HG03432 (cell line): ENCODE measurements around the gene ANO10.
"Not testable (repeated sequence)": the region's sequence is repeated elsewhere in the genome, so short reads cannot be mapped to it uniquely, and the experiment has no call there.

Experiments used
- ATAC-seq: cut with Tn5 transposase; IDR thresholded peaks from one replicate; pipeline ENCODE4 v1.9.1; 2021; ENCODE audit warnings: mild to moderate bottlenecking, moderate library complexity; ENCODE audit not compliant: unreplicated experiment

The ANO10 gene

DNA sequence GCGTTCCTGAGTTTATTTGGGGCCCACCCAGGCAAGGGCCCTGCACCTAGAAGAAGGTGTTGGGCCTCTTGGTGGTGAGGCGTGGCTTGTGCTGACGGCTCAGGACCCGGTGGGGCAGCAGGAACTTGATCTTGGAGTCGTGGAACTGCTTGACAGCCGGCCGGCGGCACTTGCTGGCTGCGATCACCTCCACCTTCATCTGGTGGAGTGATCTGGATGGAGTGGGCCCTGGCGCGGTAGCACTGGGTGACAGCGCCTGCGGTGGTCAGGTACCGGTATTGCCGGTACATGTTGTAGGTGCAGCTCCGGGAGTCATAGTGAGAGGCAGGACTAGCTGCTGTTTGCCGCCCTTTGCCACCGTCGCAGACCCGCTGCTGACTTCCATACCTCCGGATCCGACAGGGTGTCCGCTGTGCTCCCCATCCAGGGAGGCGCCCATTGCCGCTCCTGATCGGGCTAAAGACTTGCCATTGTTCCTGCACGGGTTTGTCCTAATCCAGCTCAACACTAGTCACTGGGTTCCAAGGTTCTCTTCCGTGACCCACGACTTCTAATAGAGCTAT, 136.8 kb downstream of the ANO10 start:
- ATAC-seq: no peak

DNA sequence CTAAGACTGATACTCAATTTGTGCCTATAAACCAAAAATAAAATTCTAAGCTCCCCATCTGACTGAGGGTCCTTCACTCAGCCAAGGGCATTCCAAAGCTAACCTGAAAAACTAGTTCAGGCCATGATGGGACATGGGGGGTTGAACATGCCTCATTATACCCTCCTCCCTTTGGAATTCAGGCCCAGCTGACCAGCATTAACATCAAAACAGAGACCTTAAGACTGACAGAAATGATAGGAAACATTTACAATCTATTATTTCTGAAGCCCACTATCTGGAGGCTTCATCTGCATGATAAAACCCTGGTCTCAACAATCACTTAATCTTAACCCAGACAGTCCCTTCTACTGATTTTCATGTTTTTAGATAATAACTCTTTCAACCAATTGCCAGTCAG, 140.4 kb downstream of the ANO10 start:
- ATAC-seq: no peak

DNA sequence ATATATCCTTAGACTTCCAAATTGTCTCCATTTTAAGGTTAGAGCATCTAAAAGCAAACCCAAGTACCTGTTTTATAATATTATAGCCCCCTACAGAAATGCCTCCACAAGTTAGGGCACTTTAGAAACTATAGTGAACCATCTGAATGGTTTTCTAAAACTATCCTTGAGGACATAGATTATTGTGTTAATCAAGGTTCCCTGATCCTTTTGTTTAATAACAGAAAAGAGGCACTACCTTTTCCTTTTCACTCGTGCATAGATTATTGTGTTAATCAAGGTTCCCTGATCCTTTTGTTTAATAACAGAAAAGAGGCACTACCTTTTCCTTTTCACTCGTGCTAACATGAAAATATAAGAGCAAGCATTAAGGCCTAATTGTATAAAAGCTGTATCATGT, 143.0 kb downstream of the ANO10 start:
- not testable (repeated sequence) for ATAC-seq

DNA sequence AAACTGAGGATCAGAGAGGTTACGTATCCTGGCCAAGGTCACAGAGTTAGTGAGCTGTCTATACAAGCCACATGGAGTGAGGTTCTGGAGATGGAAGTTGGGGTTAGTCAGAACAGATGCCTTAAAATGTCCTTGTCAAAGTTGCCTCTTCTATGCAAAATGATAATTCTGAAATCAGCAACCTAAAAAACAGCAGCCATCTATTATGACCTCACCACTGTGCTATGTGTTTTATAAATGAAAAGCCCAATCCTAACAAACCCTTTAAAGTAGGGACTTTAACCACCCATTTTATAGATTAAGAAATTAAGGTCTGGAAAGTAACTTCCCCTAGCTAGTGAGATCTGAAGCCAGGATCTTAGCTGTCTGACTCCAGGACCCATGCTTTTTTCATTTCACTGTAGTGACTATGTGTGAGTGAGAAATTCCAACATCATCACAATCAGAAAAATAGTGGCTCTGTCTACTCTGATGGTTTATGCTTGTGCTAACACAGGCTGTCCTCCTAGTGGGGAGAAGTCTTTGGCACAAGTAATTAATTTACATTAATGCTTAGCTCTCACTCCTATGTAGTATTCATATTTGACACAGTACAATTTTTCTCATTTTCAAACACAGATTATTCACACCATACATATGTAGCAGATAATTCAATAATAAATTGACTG, 143.6 kb downstream of the ANO10 start:
- ATAC-seq: no peak

DNA sequence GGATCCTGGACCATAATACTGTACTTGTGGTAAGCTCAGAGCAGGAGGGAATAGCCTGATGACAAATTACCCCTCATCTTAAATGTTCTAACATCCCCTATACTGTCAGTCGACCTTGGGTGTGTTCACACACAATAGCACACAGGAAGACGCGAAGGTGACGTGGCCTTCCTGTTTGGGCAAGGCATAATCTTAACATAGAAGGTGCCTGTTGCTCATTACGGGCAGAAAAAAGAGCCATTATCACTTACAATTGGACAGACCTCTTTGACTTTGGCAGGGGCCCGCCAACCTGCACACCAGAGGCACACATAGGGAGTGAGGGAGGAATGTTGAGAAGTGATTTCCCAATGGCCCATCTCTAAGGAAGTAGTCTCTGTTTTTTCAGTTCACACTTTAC, 144.2 kb downstream of the ANO10 start:
- no peak for ATAC-seq

DNA sequence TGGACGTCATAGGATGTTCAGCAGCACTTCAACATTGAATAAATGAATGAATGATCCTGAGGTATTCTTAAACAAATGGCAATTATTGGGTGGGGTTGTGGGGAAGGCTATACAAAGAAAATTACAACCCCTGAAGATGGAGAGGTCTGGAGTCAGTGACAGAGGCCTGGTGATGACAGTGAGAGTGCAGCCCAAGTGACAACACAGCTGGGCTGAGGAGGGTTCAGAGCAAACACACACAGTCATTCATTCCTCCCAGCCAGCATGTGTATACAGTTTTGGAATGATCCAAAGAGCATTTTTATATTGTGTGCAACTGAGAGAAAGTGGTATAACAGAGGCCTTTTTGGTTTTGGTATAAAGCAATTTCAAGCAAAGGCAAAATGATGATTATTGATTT, 148.1 kb downstream of the ANO10 start:
- ATAC-seq: no peak

DNA sequence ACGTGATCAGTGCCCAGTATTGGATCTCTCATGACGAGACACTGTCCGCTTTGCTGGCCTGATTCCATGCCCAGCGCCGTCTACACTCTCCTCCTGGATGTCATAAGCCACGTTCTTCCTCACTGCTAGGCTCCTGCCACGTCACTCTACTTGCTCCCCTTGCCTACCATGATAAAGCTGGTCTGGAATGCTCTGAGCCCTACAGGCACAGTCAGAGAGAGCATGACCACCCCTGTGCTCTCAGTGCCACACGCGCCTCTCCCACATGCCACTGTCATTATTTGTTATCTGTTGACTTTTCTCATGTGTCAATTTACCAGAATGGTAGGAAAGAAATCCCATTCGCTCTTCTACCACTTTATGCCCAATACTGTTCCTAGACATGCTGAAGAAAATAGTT, 148.6 kb downstream of the ANO10 start:
- no peak for ATAC-seq

DNA sequence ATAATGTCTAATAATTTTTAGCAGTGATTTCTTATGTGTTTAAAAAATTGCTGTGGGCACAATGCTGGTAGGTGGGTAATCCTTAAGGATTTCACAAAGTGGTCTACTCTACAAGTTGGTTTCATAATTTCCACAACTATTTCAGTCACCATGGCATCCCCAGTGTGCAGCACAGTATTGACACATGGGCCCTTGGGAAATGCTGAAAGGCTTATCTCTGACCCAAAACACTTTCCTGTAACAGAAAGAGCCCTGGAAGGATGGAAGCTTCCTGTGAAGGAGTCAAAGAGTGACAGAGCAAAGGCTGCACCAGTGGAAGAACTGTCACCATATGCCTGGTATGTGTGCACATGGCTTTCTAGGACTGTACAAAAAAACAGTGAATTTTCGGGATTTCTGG, 153.7 kb downstream of the ANO10 start:
- ATAC-seq: no peak

DNA sequence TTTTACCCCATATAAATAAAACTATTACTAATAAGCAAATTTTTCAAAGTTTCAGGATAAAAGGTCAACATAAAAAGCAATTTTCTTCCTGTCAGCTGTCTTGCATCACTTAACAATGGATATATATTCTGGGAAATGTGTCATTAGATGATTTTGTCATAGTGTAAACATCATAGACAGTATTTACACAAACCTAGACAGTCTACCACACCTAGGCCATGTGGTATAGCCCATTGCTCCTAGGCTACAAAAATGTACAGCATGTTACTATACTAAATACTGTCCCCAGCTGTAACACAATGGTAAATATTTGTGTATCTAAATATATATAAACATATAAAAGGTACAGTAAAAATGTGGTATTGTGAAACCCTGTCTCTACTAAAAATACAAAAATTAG, 156.7 kb downstream of the ANO10 start:
- no peak for ATAC-seq

DNA sequence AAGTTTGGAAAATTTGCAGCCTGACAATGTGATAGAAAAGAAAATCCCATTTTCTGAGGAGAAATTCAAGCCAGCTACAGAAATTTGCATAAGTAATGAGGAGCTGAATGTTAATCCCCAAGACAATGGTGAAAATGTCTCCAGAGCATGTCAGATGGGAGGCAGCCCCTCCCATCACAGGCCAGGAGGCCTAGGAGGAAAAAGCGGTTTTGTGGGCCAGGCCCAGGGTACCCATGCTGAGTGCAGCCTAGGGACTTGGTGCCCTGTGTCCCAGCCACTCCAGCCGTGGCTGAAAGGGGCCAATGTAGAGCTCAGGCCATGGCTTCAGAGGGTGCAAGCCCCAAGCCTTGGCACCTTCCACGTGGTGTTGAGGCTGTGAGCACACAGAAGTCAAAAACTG, 159.2 kb downstream of the ANO10 start:
- not testable (repeated sequence) for ATAC-seq

DNA sequence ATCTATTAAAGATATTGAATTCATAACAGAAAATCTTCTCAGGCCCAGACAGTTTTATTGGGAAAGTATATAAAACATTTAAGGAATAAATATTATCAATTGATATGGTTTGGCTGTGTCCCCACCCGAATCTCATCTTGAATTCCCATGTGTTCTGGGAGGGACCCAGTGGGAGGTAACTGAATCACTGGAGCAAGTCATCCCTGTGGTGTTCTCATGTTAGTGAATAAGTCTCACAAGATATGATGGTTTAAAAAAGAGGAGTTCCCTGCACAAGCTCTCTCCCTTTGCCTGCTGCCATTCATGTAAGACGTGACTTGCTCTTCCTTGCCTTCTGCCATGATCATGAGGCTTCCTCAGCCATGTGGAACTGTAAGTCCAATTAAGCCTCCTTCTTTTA, 160.5 kb downstream of the ANO10 start:
- ATAC-seq: no peak

DNA sequence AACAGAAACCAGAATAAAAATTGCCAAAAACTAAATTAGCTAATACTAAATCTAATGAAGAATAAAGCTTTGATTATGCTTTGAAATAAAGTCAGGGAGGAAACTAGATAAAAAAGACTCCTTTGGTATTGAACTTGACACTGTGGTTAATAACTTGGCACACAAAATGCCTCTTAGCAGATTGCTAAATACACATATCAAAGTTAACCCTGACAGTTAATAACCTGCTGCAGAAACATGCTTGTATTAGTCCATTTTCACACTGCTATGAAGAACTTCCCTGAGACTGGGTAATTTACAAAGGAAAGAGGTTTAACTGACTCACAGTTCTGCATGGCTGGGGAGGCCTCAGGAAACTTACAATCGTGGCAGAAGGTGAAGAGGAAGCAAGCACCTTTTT, 164.8 kb downstream of the ANO10 start:
- not testable (repeated sequence) for ATAC-seq

DNA sequence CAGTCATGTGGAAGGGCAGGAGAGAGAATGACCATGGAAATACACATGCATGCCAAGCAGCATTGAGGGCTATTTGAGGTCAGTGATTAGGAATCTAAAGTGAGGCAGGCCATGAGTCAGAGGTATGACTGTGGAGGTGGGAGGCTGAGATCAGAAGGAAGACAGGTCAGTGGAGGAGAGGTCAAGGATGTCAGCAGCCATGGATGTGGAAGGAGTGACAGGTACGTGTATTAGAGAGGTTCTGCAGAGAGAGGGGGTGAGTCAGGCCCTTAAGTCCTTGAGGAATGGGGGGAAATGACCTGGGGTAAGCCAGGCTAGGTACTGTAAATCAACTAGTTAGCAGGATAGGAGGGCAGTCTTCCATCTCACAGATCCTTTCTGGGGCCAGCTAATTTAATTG, 166.6 kb downstream of the ANO10 start:
- no peak for ATAC-seq

DNA sequence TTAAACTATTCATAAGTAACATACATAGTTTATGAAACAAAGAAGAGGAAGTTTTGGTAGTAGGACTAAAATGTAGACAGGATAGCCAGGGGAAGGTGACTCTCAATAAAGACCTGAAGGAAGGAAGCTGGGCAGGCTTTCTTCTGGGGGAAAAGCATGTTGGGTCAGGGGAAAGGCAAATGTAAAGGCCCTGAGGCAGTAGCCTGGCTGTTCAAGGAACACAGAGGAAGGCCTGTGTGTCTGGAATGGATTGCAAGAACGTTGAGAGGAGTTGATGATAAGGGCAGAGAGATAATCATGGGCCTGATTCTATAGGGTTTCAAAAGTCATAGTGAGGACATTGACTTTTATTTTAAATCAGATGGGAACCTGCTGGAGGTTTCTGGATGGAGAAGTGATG, 167.8 kb downstream of the ANO10 start:
- no peak for ATAC-seq

DNA sequence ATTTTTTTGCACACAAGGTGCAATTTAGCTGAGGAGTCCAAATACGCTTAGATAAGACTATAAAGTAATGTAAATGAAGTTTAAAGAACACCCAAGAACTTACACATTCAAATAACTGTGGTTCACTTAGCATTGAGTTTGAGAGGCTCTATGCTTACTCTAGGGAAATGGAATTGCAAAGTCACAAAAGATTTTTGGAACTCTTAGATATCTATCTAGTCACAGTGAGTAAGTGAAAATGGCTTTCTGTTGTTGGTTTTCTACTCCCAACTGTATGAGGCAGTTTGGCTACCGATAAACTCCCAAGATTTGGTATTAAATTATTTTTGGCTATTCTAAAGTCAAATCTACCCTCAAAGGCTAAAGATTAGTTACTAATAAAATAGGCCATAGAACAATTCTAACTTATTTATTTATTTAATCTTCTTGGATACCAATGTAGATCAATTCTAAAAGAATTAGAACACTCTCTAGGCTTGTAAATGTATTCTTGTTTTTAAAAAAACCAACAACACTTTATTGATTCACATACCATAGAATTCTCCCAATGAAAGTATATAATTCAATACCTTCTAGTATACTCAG, 170.0 kb downstream of the ANO10 start:
- no peak for ATAC-seq

DNA sequence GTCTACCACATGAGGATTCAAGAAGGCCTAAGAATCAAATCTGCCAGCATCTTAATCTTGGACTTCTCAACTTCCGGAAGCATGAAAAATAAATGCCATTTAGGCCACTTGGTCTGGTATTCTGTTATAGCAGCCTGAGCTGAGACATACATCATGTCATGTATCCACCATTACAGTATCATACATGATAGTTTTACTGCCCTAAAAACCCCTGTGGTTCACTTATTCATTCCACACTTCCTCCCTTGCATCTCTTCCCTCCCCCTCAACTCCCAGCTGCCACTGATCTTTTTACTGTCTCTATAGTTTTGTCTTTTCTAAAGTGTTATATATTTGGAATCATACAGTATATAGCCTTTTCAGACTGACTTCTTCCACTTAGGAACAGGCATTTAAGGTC, 173.7 kb downstream of the ANO10 start:
- ATAC-seq: no peak

DNA sequence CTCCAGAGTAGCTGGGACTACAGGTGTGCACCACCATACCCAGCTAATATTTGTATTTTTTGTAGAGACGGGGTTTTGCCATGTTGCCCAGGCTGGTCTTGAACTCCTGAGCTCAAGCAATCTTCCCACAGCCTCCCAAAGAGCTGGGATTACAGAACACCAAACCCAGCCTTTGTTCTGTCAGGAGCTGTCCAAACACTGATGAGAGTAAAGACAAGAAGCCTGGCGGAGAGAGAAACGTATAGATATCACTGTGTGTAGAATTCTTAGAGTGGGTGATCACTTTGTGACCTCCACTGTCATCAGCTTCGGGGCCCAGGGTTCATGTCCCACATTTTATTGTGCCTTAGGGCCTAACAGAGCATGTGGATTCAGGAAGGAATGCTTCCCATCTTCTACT, 176.0 kb downstream of the ANO10 start:
- ATAC-seq: no peak

DNA sequence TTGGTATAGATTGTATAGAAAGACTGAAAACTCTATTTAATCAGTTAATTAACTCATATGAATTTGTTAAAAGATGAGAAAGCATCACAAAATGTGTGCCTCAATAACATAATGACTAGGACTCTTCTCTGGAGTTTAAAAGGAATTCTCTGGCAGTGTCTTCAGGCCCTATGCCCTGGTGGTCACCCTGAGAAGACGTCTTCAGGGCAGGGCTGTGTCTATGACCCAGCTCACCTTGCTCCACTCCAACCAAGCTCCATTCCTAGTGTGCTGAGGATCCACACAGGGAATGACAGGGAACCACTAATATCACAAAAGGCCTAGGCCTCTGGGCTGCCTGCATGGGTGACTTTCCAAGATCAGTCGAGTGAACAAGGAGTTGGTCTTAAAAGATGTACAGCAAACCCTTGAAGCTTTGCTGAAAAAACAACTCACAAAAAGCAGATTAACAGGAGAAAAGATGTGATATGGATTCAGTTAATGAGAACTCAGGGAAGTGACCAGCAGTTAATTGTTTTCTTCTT, 178.9 kb downstream of the ANO10 start:
- ATAC-seq: no peak

DNA sequence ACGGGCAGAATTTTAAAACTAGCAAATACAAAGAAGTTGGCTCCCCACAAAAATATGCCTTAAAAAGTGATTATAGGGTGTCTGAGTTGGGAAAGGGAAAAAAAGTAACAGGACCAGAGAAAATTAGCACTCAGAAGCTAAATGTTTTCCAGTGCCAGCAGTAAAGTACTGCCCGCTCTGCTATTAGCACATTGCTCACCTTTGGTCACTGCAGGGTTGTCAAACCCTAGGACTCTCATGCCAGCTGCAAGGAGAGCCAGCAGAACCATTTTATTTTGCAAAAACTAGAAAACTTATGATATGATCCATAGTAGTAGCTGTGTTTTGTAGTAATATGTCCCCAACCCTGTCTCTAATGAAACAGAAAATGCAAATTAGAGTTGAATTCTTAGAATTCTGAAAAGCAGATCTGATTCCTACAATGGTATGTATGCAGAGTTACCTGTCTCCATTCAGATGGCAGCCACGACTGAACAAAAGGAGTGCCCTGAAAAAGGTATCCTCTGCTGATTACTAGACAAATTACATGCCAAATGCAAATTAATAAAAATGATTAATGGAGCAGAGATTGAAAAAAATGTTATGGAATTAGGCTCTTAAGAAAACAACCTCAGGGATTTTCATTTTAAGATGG, 185.2 kb downstream of the ANO10 start:
- no peak for ATAC-seq

DNA sequence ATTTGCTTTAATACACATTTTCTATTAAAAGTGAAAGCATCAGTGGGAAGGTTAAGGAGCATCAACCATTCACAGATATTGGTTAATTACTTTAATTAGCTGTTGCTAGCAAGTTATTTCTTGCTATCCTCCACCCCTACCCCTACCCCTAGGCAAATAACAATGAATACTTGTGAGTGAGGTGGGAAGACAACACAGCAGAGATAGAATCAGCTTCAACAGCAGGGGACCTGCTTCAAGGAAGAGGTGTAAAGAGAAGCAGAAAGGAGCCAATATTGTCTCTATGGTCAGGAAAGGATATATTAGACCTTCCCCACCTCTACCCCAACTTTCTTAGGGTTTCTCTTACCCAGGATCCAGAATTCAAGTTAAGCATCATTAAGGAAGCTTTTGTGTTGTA, 186.1 kb downstream of the ANO10 start:
- no peak for ATAC-seq

DNA sequence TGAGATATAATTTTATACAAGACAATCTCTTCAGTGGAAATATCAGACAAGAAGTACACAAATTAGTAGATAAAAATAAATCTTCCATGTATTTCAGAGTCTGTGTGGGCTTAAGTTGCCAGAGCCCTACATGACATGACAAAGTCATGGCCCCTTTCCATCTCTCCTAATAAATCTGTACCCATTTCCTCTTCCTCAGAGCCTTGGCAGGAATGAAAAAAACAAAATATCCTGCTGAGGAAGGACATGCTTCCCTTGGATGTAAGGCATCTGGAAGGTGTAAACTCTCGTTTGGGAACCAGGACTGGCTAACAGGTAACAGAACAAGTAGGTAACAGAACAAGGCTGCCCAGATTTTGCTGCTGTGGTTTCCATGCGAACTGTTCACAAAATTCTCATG, 187.4 kb downstream of the ANO10 start:
- no peak for ATAC-seq

DNA sequence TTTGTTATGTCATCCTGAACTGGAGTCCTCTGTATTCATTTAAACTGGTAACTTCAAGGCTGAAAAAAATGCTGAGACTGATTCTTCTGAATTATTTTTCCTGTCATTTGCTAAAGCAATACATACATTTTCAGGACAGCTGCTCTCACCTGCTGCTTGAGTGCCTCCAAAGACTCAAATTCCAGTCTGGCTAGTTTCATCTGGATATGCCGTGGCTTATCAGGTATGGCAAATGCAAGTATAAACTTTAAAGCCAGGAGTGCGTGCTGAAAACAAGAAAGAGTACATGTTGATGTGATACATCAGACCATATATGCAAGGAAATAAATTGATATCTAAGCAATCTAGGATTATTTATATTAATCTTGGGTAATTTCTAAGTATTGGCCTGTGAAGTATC, 189.3 kb downstream of the ANO10 start:
- no peak for ATAC-seq
